AG09309 (cell line): ENCODE measurements around the gene GABPB2.

ENCODE experiments used
- DNase-seq: peaks from one replicate; pipeline ENCODE4 v3.0.0-alpha.2; 2010; ENCODE audit warnings: low read depth
- H3K4me3 ChIP-seq: 2 replicates; pipeline ENCODE4 v1.5.1; 2011; ENCODE audit warnings: mild to moderate bottlenecking, low read depth, low read length, moderate library complexity; ENCODE audit not compliant: control insufficient read depth
- CTCF ChIP-seq: IDR thresholded peaks from 2 replicates; pipeline ENCODE4 v1.5.1; 2011; ENCODE audit warnings: mild to moderate bottlenecking, low read depth, low read length, inconsistent platforms; ENCODE audit not compliant: insufficient read depth, control insufficient read depth; ENCODE audit errors: missing control alignments

GABPB2 gene

GRCh38 chr1:151145304-151146071 lies 74.9 kb downstream of the GABPB2 start:
- TF ChIP-seq CTCF = no peak
- H3K4me3 ChIP-seq = peak overlapping the region; percentile 65
- DNase-seq = no peak

GRCh38 chr1:151146072-151146411 lies 75.5 kb downstream of the GABPB2 start:
- peak overlapping the region; percentile 65 for H3K4me3 ChIP-seq
- TF ChIP-seq CTCF = no peak
- DNase-seq = no peak

GRCh38 chr1:151146412-151147131 lies 76.0 kb downstream of the GABPB2 start, which contains the start of gene SEMA6C:
Gene SEMA6C (minus strand): TSS chr1:151146631. CDS start chr1:151142621, 4,010 bp downstream.
- peak within 1 kb of the TSS; percentile 65 for H3K4me3 ChIP-seq
- no peak for DNase-seq
- no peak for TF ChIP-seq CTCF

- peak overlapping the region; percentile 65 for H3K4me3 ChIP-seq
- DNase-seq = no peak
- TF ChIP-seq CTCF = no peak
Observed at GRCh38 chr1:151147132-151147503, 76.6 kb downstream of the GABPB2 start.

- H3K4me3 ChIP-seq = no peak overlapping the region
- TF ChIP-seq CTCF = no peak
- DNase-seq = no peak
Observed at GRCh38 chr1:151147665-151148064, 77.1 kb downstream of the GABPB2 start.

GRCh38 chr1:151156515-151156819 lies 85.9 kb downstream of the GABPB2 start, which contains the start of gene TNFAIP8L2:
Gene TNFAIP8L2 (plus strand): TSS chr1:151156649. CDS start chr1:151158698, 2,049 bp downstream.
- TF ChIP-seq CTCF = no peak
- H3K4me3 ChIP-seq = no peak within 1 kb of the TSS
- no peak for DNase-seq
